GM23338 (cell line): ENCODE measurements around the gene SORCS2. TPM values are rescaled to one million over a fixed set of nuclear protein-coding genes. Genes with fewer than 3 reads are reported as not detected.

Experiments
- ATAC-seq: fragments of 200-7000 bp; cut with Tn5 transposase; 3 replicates; pipeline ENCODE4 v1.9.1; 2020
- DNase-seq: peaks from one replicate; pipeline ENCODE4 v3.0.0-alpha.2; 2015; ENCODE audit warnings: low spot score
- H2AFZ ChIP-seq: fragments of 200-600 bp; sonication (generic); 2 replicates; pipeline ENCODE4 v1.8.0; 2016; ENCODE audit warnings: antibody characterized with exemption, mild to moderate bottlenecking, moderate library complexity
- H3F3A ChIP-seq: fragments of 200-600 bp; sonication (generic); replicated peaks from 2 replicates; pipeline ENCODE4 v1.8.0; 2017; ENCODE audit warnings: antibody characterized with exemption, mixed run types, low read depth
- H3K27ac ChIP-seq: fragments of 200-600 bp; sonication (generic); 2 replicates; pipeline ENCODE4 v1.6.1; 2016; ENCODE audit warnings: low read depth
- H3K27me3 ChIP-seq: fragments of 200-600 bp; sonication (generic); 2 replicates; pipeline ENCODE4 v1.8.0; 2016; ENCODE audit warnings: mild to moderate bottlenecking, mixed run types, moderate library complexity; ENCODE audit not compliant: insufficient read depth
- H3K36me3 ChIP-seq: fragments of 200-600 bp; sonication (generic); 2 replicates; pipeline ENCODE4 v1.8.0; 2016; ENCODE audit warnings: mild to moderate bottlenecking; ENCODE audit not compliant: insufficient read depth
- H3K4me1 ChIP-seq: fragments of 200-600 bp; sonication (generic); 2 replicates; pipeline ENCODE4 v1.8.0; 2016; ENCODE audit warnings: mild to moderate bottlenecking, moderate library complexity; ENCODE audit not compliant: insufficient read depth
- H3K4me2 ChIP-seq: fragments of 200-600 bp; sonication (generic); 2 replicates; pipeline ENCODE4 v1.7.1; 2017; ENCODE audit warnings: mixed run types
- H3K4me3 ChIP-seq: fragments of 200-600 bp; sonication (generic); 2 replicates; pipeline ENCODE4 v1.6.1; 2016; ENCODE audit warnings: mixed run types
- H3K79me2 ChIP-seq: fragments of 200-600 bp; sonication (generic); replicated peaks from 2 replicates; pipeline ENCODE4 v1.8.0; 2017; ENCODE audit warnings: mild to moderate bottlenecking; ENCODE audit not compliant: insufficient read depth
- H3K9me2 ChIP-seq: fragments of 200-600 bp; sonication (generic); 2 replicates; pipeline ENCODE4 v1.8.0; 2017; ENCODE audit not compliant: insufficient read depth
- H4K20me1 ChIP-seq: fragments of 200-600 bp; sonication (generic); replicated peaks from 2 replicates; pipeline ENCODE4 v1.8.0; 2017; ENCODE audit warnings: mild to moderate bottlenecking; ENCODE audit not compliant: insufficient read depth
- H3K27ac Mint-ChIP-seq: 2 replicates; pipeline ENCODE4 v1.8.0; 2020; ENCODE audit warnings: inconsistent platforms, mild to moderate bottlenecking, moderate library complexity, mixed read lengths
- H3K27me3 Mint-ChIP-seq: 3 replicates; pipeline ENCODE4 v1.8.0; 2022; ENCODE audit warnings: low read depth, mild to moderate bottlenecking, moderate library complexity, mixed read lengths, inconsistent platforms; ENCODE audit not compliant: insufficient read depth, poor library complexity
- H3K36me3 Mint-ChIP-seq: 3 replicates; pipeline ENCODE4 v1.8.0; 2021; ENCODE audit warnings: low read depth, mild to moderate bottlenecking, inconsistent platforms, moderate library complexity, mixed read lengths
- H3K4me1 Mint-ChIP-seq: 3 replicates; pipeline ENCODE4 v1.8.0; 2020; ENCODE audit warnings: mild to moderate bottlenecking, inconsistent platforms, mixed read lengths
- H3K4me3 Mint-ChIP-seq: 3 replicates; pipeline ENCODE4 v1.8.0; 2021; ENCODE audit warnings: moderate library complexity, mild to moderate bottlenecking, inconsistent platforms, mixed read lengths
- H3K9me3 Mint-ChIP-seq: 3 replicates; pipeline ENCODE4 v1.8.0; 2020; ENCODE audit warnings: moderate library complexity, mild to moderate bottlenecking, inconsistent platforms, mixed read lengths
- CREB1 ChIP-seq: fragments of 250-450 bp; sonication (Bioruptor Pico); IDR thresholded peaks from 2 replicates; pipeline ENCODE4 v1.5.0; 2020; ENCODE audit warnings: low read depth, mild to moderate bottlenecking, moderate library complexity
- EZH2 ChIP-seq: fragments of 200-600 bp; sonication (generic); IDR thresholded peaks from one replicate; pipeline ENCODE4 v1.8.0; 2017; ENCODE audit warnings: antibody characterized with exemption, mild to moderate bottlenecking, low read depth; ENCODE audit not compliant: unreplicated experiment
- EZH2phosphoT487 ChIP-seq: fragments of 200-600 bp; sonication (generic); IDR thresholded peaks from one replicate; pipeline ENCODE4 v1.8.1; 2018; ENCODE audit warnings: antibody characterized with exemption; ENCODE audit not compliant: unreplicated experiment
- JUNB ChIP-seq: IDR thresholded peaks from one replicate; pipeline ENCODE4 v1.6.1; 2016; ENCODE audit warnings: antibody characterized with exemption; ENCODE audit not compliant: unreplicated experiment
- NANOG ChIP-seq: IDR thresholded peaks from 2 replicates; pipeline ENCODE4 v1.6.1; 2016; ENCODE audit warnings: antibody characterized with exemption, borderline replicate concordance
- POLR2AphosphoS5 ChIP-seq: IDR thresholded peaks from 2 replicates; pipeline ENCODE4 v1.6.1; 2016; ENCODE audit warnings: antibody characterized with exemption, low read depth
- STAT1 ChIP-seq: IDR thresholded peaks from one replicate; pipeline ENCODE4 v1.6.1; 2016; ENCODE audit warnings: antibody characterized with exemption; ENCODE audit not compliant: unreplicated experiment
- ZNF114 ChIP-seq: fragments of 250-450 bp; sonication (Bioruptor Pico); IDR thresholded peaks from 2 replicates; pipeline ENCODE4 v1.5.0; 2020; ENCODE audit warnings: mild to moderate bottlenecking, moderate library complexity
- ZNF331 ChIP-seq: fragments of 250-450 bp; sonication (Bioruptor Pico); IDR thresholded peaks from 2 replicates; pipeline ENCODE4 v1.5.0; 2020; ENCODE audit warnings: low read depth, mild to moderate bottlenecking, moderate library complexity
- polyA plus RNA-seq: library from polyadenylated mRNA; unstranded; fragments of >200 nt; fragmentation: Nextera tagmentation; extraction: Ambion mirVana; gene quantifications from 2 replicates; pipeline ENCODE4 v1.2.1, GENCODE V29; 2016
- total RNA-seq: library from RNA; depleted of rRNA; stranded (reverse); fragments of >200 nt; shearing (Covaris generic); gene quantifications from 2 replicates; pipeline ENCODE4 v1.2.3, GENCODE V29; 2014
- TF ChIP-seq, protein P1 (sequence below), 2 experiments: fragments of 200-600 bp in 1 of 2; sonication (generic) in 1 of 2; conservative IDR thresholded peaks; 2 replicates each; pipeline versions ENCODE4 v1.5.1 to v1.6.1; 2016 to 2017; ENCODE audit warnings: antibody characterized with exemption in 2 of 2, low read depth in 2 of 2, mild to moderate bottlenecking in 2 of 2, moderate library complexity in 1 of 2
- TF ChIP-seq, protein P2 (sequence below): fragments of 250-450 bp; sonication (Bioruptor Pico); IDR thresholded peaks from 2 replicates; pipeline ENCODE4 v1.5.0; 2020; ENCODE audit warnings: mild to moderate bottlenecking, moderate library complexity
- TF ChIP-seq, protein P3 (sequence below): IDR thresholded peaks from one replicate; pipeline ENCODE4 v1.6.1; 2018; ENCODE audit warnings: antibody characterized with exemption; ENCODE audit not compliant: unreplicated experiment
- TF ChIP-seq, protein P4 (sequence below): IDR thresholded peaks from 2 replicates; pipeline ENCODE4 v1.6.1; 2016; ENCODE audit warnings: antibody characterized with exemption

The SORCS2 gene
- total and polyA plus RNA-seq, 2 experiments from 2014 or later = 0.47 to 2.4 TPM

DNA sequence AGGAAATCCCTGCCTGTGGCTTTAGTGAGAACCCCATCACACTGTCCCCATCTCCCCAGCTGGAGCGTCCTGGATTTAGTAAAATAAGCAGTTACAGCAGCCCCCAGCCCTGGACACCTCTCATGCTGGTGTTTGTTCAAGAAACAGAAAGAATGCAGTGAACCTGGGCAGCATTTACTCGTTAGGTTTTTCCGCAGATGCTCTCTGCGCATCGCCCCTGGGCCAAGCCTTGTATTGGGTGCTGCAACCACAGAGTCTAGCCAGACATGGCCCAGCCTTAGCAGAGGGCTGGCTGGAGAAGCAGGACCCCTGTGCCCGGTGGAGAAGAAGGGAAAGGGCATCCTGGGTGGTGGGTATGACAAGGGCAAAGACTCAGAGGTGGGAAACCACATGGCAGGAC, 378.7 kb downstream of the SORCS2 start:
- Histone ChIP-seq H3K27ac (no peak overlapping the region), H2AFZ (no peak overlapping the region), H3K27me3 (no peaks in the 10 kb centered on the region), H3K4me1 (no peaks in the 10 kb centered on the region; the same call in 1 of the 2 replicates), H3K4me2 (no peak overlapping the region), H3K9me2 (peaks cover 3% of the 10 kb centered on the region; the same call in 1 of the 2 replicates), H3K36me3 (no peaks in the 10 kb centered on the region), H4K20me1 (no peaks in the 10 kb centered on the region), H3F3A (no peaks in the 10 kb centered on the region), H3K79me2 (no peaks in the 10 kb centered on the region), H3K4me3 (no peak overlapping the region)
- H3K4me1 Mint-ChIP-seq = peaks cover 11% of the 10 kb centered on the region
- no peak overlapping the region for H3K27ac Mint-ChIP-seq
- ATAC-seq = no peak
- H3K4me3 Mint-ChIP-seq = no peak overlapping the region
- TF ChIP-seq EZH2 (no peak), JUNB (no peak), NANOG (no peak), STAT1 (no peak), POLR2AphosphoS5 (no peak), EZH2phosphoT487 (no peak), ZNF114 (CRISPR knock-in tag) (no peak), ZNF331 (CRISPR knock-in tag) (no peak), CREB1 (CRISPR knock-in tag) (no peak)
- TF ChIP-seq, protein P1, sequence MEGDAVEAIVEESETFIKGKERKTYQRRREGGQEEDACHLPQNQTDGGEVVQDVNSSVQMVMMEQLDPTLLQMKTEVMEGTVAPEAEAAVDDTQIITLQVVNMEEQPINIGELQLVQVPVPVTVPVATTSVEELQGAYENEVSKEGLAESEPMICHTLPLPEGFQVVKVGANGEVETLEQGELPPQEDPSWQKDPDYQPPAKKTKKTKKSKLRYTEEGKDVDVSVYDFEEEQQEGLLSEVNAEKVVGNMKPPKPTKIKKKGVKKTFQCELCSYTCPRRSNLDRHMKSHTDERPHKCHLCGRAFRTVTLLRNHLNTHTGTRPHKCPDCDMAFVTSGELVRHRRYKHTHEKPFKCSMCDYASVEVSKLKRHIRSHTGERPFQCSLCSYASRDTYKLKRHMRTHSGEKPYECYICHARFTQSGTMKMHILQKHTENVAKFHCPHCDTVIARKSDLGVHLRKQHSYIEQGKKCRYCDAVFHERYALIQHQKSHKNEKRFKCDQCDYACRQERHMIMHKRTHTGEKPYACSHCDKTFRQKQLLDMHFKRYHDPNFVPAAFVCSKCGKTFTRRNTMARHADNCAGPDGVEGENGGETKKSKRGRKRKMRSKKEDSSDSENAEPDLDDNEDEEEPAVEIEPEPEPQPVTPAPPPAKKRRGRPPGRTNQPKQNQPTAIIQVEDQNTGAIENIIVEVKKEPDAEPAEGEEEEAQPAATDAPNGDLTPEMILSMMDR (conservative IDR thresholded peaks at IDR 0.05; ENCODE audit: low read depth in 2 of 2) = no peak
- TF ChIP-seq, protein P2, sequence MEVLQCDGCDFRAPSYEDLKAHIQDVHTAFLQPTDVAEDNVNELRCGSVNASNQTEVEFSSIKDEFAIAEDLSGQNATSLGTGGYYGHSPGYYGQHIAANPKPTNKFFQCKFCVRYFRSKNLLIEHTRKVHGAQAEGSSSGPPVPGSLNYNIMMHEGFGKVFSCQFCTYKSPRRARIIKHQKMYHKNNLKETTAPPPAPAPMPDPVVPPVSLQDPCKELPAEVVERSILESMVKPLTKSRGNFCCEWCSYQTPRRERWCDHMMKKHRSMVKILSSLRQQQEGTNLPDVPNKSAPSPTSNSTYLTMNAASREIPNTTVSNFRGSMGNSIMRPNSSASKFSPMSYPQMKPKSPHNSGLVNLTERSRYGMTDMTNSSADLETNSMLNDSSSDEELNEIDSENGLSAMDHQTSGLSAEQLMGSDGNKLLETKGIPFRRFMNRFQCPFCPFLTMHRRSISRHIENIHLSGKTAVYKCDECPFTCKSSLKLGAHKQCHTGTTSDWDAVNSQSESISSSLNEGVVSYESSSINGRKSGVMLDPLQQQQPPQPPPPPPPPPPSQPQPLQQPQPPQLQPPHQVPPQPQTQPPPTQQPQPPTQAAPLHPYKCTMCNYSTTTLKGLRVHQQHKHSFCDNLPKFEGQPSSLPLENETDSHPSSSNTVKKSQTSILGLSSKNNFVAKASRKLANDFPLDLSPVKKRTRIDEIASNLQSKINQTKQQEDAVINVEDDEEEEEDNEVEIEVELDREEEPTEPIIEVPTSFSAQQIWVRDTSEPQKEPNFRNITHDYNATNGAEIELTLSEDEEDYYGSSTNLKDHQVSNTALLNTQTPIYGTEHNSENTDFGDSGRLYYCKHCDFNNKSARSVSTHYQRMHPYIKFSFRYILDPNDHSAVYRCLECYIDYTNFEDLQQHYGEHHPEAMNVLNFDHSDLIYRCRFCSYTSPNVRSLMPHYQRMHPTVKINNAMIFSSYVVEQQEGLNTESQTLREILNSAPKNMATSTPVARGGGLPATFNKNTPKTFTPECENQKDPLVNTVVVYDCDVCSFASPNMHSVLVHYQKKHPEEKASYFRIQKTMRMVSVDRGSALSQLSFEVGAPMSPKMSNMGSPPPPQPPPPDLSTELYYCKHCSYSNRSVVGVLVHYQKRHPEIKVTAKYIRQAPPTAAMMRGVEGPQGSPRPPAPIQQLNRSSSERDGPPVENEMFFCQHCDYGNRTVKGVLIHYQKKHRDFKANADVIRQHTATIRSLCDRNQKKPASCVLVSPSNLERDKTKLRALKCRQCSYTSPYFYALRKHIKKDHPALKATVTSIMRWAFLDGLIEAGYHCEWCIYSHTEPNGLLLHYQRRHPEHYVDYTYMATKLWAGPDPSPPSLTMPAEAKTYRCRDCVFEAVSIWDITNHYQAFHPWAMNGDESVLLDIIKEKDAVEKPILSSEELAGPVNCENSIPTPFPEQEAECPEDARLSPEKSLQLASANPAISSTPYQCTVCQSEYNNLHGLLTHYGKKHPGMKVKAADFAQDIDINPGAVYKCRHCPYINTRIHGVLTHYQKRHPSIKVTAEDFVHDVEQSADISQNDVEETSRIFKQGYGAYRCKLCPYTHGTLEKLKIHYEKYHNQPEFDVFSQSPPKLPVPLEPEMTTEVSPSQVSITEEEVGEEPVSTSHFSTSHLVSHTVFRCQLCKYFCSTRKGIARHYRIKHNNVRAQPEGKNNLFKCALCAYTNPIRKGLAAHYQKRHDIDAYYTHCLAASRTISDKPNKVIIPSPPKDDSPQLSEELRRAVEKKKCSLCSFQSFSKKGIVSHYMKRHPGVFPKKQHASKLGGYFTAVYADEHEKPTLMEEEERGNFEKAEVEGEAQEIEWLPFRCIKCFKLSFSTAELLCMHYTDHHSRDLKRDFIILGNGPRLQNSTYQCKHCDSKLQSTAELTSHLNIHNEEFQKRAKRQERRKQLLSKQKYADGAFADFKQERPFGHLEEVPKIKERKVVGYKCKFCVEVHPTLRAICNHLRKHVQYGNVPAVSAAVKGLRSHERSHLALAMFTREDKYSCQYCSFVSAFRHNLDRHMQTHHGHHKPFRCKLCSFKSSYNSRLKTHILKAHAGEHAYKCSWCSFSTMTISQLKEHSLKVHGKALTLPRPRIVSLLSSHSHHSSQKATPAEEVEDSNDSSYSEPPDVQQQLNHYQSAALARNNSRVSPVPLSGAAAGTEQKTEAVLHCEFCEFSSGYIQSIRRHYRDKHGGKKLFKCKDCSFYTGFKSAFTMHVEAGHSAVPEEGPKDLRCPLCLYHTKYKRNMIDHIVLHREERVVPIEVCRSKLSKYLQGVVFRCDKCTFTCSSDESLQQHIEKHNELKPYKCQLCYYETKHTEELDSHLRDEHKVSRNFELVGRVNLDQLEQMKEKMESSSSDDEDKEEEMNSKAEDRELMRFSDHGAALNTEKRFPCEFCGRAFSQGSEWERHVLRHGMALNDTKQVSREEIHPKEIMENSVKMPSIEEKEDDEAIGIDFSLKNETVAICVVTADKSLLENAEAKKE (CRISPR knock-in tag) = no peak
- TF ChIP-seq, protein P3, sequence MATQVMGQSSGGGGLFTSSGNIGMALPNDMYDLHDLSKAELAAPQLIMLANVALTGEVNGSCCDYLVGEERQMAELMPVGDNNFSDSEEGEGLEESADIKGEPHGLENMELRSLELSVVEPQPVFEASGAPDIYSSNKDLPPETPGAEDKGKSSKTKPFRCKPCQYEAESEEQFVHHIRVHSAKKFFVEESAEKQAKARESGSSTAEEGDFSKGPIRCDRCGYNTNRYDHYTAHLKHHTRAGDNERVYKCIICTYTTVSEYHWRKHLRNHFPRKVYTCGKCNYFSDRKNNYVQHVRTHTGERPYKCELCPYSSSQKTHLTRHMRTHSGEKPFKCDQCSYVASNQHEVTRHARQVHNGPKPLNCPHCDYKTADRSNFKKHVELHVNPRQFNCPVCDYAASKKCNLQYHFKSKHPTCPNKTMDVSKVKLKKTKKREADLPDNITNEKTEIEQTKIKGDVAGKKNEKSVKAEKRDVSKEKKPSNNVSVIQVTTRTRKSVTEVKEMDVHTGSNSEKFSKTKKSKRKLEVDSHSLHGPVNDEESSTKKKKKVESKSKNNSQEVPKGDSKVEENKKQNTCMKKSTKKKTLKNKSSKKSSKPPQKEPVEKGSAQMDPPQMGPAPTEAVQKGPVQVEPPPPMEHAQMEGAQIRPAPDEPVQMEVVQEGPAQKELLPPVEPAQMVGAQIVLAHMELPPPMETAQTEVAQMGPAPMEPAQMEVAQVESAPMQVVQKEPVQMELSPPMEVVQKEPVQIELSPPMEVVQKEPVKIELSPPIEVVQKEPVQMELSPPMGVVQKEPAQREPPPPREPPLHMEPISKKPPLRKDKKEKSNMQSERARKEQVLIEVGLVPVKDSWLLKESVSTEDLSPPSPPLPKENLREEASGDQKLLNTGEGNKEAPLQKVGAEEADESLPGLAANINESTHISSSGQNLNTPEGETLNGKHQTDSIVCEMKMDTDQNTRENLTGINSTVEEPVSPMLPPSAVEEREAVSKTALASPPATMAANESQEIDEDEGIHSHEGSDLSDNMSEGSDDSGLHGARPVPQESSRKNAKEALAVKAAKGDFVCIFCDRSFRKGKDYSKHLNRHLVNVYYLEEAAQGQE = no peak
- TF ChIP-seq, protein P4, sequence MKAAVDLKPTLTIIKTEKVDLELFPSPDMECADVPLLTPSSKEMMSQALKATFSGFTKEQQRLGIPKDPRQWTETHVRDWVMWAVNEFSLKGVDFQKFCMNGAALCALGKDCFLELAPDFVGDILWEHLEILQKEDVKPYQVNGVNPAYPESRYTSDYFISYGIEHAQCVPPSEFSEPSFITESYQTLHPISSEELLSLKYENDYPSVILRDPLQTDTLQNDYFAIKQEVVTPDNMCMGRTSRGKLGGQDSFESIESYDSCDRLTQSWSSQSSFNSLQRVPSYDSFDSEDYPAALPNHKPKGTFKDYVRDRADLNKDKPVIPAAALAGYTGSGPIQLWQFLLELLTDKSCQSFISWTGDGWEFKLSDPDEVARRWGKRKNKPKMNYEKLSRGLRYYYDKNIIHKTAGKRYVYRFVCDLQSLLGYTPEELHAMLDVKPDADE = no peak
- peaks cover 5% of the 10 kb centered on the region; the same call in 2 of the 3 replicates for H3K36me3 Mint-ChIP-seq
- no peak for DNase-seq
- H3K9me3 Mint-ChIP-seq = peaks cover 5% of the 10 kb centered on the region
- peaks cover 5% of the 10 kb centered on the region for H3K27me3 Mint-ChIP-seq
